Measurements from ENCODE around the gene HOXA5. TPM values are rescaled to one million over a fixed set of nuclear protein-coding genes. Genes with fewer than 3 reads are reported as not detected.

The HOXA5 gene
- 16.0 TPM for total RNA-seq
- long read RNA-seq, transcript HOXA5-201 (2 exons, 1,657 nt): major isoform, 7 of 9 reads
- long read RNA-seq, partial matches to known transcripts: 0 of 9 reads
- long read RNA-seq, other reads (novel, unspliced or antisense): 2 of 9 reads

DNA sequence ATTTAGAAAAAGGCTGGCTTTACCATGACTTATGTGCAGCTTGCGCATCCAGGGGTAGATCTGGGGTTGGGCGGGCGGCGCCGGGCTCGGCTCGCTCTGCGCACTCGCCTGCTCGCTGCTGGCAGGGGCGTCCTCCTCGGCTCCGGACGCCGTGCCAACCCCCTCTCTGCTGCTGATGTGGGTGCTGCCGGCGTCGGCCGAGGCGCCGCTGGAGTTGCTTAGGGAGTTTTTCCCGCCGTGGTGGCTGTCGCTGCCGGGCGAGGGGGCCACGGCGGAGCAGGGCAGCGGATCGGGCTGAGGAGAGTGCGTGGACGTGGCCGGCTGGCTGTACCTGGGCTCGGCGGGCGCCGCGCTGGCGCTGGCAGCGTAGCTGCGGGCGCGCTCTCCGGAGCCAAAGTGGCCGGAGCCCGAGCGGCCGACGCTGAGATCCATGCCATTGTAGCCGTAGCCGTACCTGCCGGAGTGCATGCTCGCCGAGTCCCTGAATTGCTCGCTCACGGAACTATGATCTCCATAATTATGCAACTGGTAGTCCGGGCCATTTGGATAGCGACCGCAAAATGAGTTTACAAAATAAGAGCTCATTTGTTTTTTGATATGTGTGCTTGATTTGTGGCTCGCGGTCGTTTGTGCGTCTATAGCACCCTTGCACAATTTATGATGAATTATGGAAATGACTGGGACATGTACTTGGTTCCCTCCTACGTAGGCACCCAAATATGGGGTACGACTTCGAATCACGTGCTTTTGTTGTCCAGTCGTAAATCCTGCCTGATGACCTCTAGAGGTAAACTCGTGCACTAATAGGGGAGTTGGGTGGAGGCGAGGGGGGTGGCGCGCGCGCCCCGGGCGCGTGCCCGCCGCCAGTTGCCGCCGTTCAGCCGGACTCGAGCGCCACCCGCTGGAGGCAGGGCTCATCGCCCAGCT, at the start of gene HOXA5:
TSS of gene HOXA5 (minus strand) at position 659 of the 927 bp plus-strand sequence. CDS start at position 585, 74 bp downstream.
- TF ChIP-seq, protein P1, sequence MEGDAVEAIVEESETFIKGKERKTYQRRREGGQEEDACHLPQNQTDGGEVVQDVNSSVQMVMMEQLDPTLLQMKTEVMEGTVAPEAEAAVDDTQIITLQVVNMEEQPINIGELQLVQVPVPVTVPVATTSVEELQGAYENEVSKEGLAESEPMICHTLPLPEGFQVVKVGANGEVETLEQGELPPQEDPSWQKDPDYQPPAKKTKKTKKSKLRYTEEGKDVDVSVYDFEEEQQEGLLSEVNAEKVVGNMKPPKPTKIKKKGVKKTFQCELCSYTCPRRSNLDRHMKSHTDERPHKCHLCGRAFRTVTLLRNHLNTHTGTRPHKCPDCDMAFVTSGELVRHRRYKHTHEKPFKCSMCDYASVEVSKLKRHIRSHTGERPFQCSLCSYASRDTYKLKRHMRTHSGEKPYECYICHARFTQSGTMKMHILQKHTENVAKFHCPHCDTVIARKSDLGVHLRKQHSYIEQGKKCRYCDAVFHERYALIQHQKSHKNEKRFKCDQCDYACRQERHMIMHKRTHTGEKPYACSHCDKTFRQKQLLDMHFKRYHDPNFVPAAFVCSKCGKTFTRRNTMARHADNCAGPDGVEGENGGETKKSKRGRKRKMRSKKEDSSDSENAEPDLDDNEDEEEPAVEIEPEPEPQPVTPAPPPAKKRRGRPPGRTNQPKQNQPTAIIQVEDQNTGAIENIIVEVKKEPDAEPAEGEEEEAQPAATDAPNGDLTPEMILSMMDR (IDR thresholded peaks at IDR 0.05): peak; percentile 80
- Histone ChIP-seq H3K9me3 (no peaks in the 10 kb centered on the region), H3K4me1 (peaks cover 5% of the 10 kb centered on the region), H3K4me3 (peak within 1 kb of the TSS; percentile 70), H3K27me3 (peaks cover 41% of the 10 kb centered on the region), H3K36me3 (no peaks in the 10 kb centered on the region), H3K27ac (peak within 1 kb of the TSS; percentile 96)
- ATAC-seq (peak; percentile 83), DNase-seq (peak; percentile 77)
- intact Hi-C loops (cut with DNase I): loop anchor here (5.0 kb wide), 1 partner anchor 46 kb away; the partner anchor contains the start of gene HOXA1

DNA sequence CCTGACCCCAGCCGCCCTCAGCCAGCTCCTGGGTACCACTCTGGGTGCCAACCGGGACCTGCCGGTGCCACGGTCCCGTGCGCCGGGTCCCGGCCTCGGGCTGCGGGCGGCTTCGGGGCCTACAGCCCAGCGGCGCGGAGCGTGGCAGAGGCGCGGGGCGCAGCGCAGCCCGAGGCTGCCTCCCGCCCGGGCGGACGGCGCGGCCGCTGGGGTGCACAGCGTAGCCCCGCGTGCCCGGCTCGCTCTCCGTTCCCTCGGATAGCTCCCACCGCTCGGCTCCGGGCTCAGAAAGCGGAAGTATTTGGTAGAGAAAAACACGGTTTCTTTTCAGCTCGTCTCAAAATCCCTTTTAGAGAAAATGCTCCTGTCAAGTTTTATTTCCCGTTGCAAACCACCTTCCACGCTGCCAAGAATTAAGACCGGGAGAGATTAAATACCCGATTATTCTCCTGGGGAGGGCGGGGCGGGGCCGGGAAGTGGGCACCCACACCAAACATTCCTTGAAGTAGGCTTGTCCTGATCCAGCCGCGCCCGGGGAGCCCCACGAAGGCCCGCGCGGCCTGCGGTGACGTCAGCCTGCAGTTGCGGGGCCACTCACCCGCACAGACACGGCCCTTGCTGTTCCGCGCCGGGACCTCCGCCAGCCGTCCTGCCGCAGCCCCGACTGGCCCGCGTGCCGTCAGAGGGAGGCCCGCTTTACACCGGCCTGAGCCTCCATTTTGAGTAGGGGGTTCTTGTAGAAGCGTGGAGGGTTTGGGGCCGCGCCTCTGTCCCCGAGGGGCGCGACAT, 49.3 kb upstream of the HOXA5 start:
- peaks cover 100% of the 10 kb centered on the region for H3K27me3 ChIP-seq
- ATAC-seq (peak; percentile 60), DNase-seq (peak; percentile 69)
- peaks cover 28% of the 10 kb centered on the region for H3K4me1 ChIP-seq
- H3K9me3 ChIP-seq: no peaks in the 10 kb centered on the region
- TF ChIP-seq, protein P1 (IDR thresholded peaks at IDR 0.05): no peak
- H3K27ac ChIP-seq: no peak overlapping the region
- intact Hi-C loops (cut with DNase I): no loop called here
- no peaks in the 10 kb centered on the region for H3K36me3 ChIP-seq
- peak overlapping the region; percentile 29 for H3K4me3 ChIP-seq

DNA sequence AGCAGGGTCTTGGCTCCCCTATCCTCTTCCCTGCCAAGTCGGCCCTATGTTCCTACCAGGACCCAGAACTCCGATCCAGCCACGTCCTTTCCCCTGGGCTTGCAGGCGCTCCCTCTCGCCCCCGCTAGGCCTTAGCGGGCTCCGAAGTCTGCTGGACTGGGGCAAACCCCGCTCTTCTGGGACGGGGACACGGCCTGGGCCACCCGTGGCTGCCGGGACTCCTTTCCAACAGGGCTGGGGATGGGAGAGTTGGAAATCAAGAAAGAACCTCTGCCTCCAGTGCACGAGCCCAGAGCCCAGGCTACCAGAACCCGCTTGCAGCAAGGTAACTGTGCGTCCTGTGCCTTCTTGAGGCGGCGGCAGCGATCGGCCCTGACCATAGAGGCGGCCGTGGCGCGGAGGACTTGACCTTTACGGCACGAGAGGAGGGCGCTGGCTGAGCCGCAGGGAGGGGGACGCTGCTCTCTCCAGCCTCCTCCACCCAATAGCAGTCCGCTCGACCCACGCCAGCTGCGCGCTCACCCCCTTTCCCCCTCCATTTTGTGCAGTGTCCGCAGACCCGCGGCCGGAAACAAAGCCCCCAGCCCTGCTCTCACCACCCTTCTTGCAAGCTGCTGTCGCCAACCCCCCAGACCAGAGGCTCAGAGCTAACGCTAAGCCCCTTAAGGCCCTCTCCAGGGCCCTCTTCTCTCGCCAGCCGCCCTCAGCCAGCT, 48.5 kb upstream of the HOXA5 start:
- DNase-seq (peak; percentile 61), ATAC-seq (no peak)
- Histone ChIP-seq H3K4me3 (no peak overlapping the region), H3K27ac (no peak overlapping the region), H3K9me3 (no peaks in the 10 kb centered on the region), H3K27me3 (peaks cover 100% of the 10 kb centered on the region), H3K4me1 (peaks cover 32% of the 10 kb centered on the region), H3K36me3 (no peaks in the 10 kb centered on the region)
- TF ChIP-seq, protein P1 (IDR thresholded peaks at IDR 0.05): no peak
- intact Hi-C loops (cut with DNase I): no loop called here

- ATAC-seq (no peak), DNase-seq (peak; percentile 46)
- intact Hi-C loops (cut with DNase I): no loop called here
- Histone ChIP-seq H3K27me3 (peaks cover 100% of the 10 kb centered on the region), H3K27ac (no peak overlapping the region), H3K36me3 (no peaks in the 10 kb centered on the region), H3K4me3 (no peak overlapping the region), H3K4me1 (peaks cover 32% of the 10 kb centered on the region), H3K9me3 (no peaks in the 10 kb centered on the region)
- TF ChIP-seq, protein P1 (IDR thresholded peaks at IDR 0.05): no peak
These were observed 47.8 kb upstream of the HOXA5 start for GRCh38 chr7:27191161-27191731.
